GM23248 (cell line): ENCODE measurements around the gene STX8.

Experiments
- EZH2 ChIP-seq: fragments of 200-600 bp; sonication (generic); IDR thresholded peaks from 2 replicates; pipeline ENCODE4 v1.6.1; 2018; ENCODE audit warnings: antibody characterized with exemption, mild to moderate bottlenecking; ENCODE audit not compliant: insufficient read depth, poor library complexity, severe bottlenecking
- EZH2phosphoT487 ChIP-seq: fragments of 200-600 bp; sonication (generic); IDR thresholded peaks from 2 replicates; pipeline ENCODE4 v1.6.1; 2018; ENCODE audit warnings: antibody characterized with exemption, moderate library complexity, mild to moderate bottlenecking, low read depth; ENCODE audit not compliant: insufficient read depth

DNA sequence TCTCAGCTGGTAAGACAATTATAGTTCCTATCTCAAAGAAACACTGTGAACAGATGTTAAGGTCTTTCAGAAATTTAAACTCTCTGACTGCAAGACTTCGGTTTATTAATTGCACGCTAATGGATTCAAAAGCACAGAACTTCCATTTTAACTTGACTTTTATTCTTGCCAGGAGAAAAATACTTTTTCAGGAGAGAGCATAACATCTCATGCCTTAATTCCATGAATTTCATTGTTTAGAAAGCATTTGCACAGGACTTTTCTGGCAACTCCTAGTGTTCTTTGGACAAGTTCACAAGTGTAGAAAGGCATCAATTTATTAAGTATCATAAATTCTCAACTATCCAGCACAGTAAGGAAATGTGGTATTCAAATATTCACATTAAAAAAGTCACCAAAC, 22.4 kb downstream of the STX8 start:
- TF ChIP-seq EZH2phosphoT487 (no peak), EZH2 (no peak)
